Neuronal stem cell (in vitro differentiated cells): Measurements from ENCODE around the gene PRCD.

Experiments
- DNase-seq: peaks from one replicate; pipeline ENCODE4 v3.0.0-alpha.2; 2013; ENCODE audit warnings: low spot score
- H2AFZ ChIP-seq: one replicate; pipeline ENCODE4 v1.6.1; 2013; ENCODE audit warnings: mild to moderate bottlenecking, low read length, inconsistent platforms
- H2AK5ac ChIP-seq: 2 replicates; pipeline ENCODE4 v1.6.1; 2013; ENCODE audit warnings: low read depth, mild to moderate bottlenecking, inconsistent platforms, low read length, moderate library complexity, mixed read lengths
- H2BK120ac ChIP-seq: 2 replicates; pipeline ENCODE4 v1.6.1; 2013; ENCODE audit warnings: low read depth, mild to moderate bottlenecking, inconsistent platforms, low read length, moderate library complexity, mixed read lengths
- H2BK12ac ChIP-seq: one replicate; pipeline ENCODE4 v1.6.1; 2013; ENCODE audit warnings: low read length, inconsistent platforms
- H2BK15ac ChIP-seq: 2 replicates; pipeline ENCODE4 v1.6.1; 2013; ENCODE audit warnings: mild to moderate bottlenecking, low read length, inconsistent platforms, mixed read lengths
- H2BK5ac ChIP-seq: one replicate; pipeline ENCODE4 v1.6.1; 2013; ENCODE audit warnings: inconsistent platforms, mild to moderate bottlenecking, low read length, moderate library complexity
- H3K14ac ChIP-seq: one replicate; pipeline ENCODE4 v1.6.1; 2013; ENCODE audit warnings: low read length, inconsistent platforms
- H3K18ac ChIP-seq: 2 replicates; pipeline ENCODE4 v1.6.1; 2013; ENCODE audit warnings: low read length, inconsistent platforms
- H3K23ac ChIP-seq: 2 replicates; pipeline ENCODE4 v1.6.1; 2013; ENCODE audit warnings: low read depth, mild to moderate bottlenecking, mixed read lengths, low read length, inconsistent platforms; ENCODE audit not compliant: poor library complexity
- H3K27ac ChIP-seq: replicated peaks from 3 replicates; pipeline ENCODE4 v1.5.1; 2013; ENCODE audit warnings: low read length, inconsistent platforms
- H3K27me3 ChIP-seq, 3 experiments: 2 replicates each; pipeline ENCODE4 v1.6.1; 2013; ENCODE audit warnings: low read length in 3 of 3, mild to moderate bottlenecking in 2 of 3, inconsistent platforms in 1 of 3, low read depth in 1 of 3, mixed read lengths in 1 of 3, moderate library complexity in 1 of 3; ENCODE audit not compliant: control insufficient read depth in 3 of 3, insufficient read depth in 3 of 3
- H3K36me3 ChIP-seq, 2 donors: replicated peaks in 1 of 2; 2 replicates each; pipeline ENCODE4 v1.6.1; 2013; ENCODE audit warnings: low read length in 2 of 2; ENCODE audit not compliant: control insufficient read depth in 2 of 2, insufficient read depth in 2 of 2
- H3K4ac ChIP-seq: 2 replicates; pipeline ENCODE4 v1.6.1; 2013; ENCODE audit warnings: inconsistent platforms, mild to moderate bottlenecking, low read length, moderate library complexity
- H3K4me1 ChIP-seq, 2 donors: 1 replicate in 1 of 2; 2 replicates in 1 of 2; pipeline ENCODE4 v1.6.1; 2013; ENCODE audit warnings: low read length in 2 of 2, low read depth in 1 of 2; ENCODE audit not compliant: control insufficient read depth in 2 of 2, insufficient read depth in 1 of 2
- H3K4me2 ChIP-seq: one replicate; pipeline ENCODE4 v1.6.1; 2013; ENCODE audit warnings: mild to moderate bottlenecking, low read length, inconsistent platforms; ENCODE audit not compliant: insufficient read depth, poor library complexity, severe bottlenecking
- H3K4me3 ChIP-seq, 2 donors: 2 replicates each; pipeline ENCODE4 v1.5.1; 2013; ENCODE audit warnings: low read length in 2 of 2, mild to moderate bottlenecking in 2 of 2, inconsistent platforms in 1 of 2, moderate library complexity in 1 of 2
- H3K79me1 ChIP-seq: one replicate; pipeline ENCODE4 v1.6.1; 2013; ENCODE audit warnings: low read depth, mild to moderate bottlenecking, inconsistent platforms, low read length, moderate library complexity
- H3K9ac ChIP-seq: one replicate; pipeline ENCODE4 v1.6.1; 2013; ENCODE audit warnings: mild to moderate bottlenecking, low read depth, low read length, inconsistent platforms; ENCODE audit not compliant: poor library complexity
- H3K9me3 ChIP-seq, 2 donors: replicated peaks in 1 of 2; 2 replicates each; pipeline versions ENCODE3 to v1.6.1; 2013; ENCODE audit warnings: low read length in 2 of 2, mild to moderate bottlenecking in 2 of 2, inconsistent platforms in 1 of 2, low read depth in 1 of 2, mixed read lengths in 1 of 2, moderate library complexity in 1 of 2; ENCODE audit not compliant: control insufficient read depth in 2 of 2, insufficient read depth in 1 of 2
- H4K8ac ChIP-seq: one replicate; pipeline ENCODE4 v1.6.1; 2013; ENCODE audit warnings: low read depth, mild to moderate bottlenecking, inconsistent platforms, low read length, moderate library complexity
- H4K91ac ChIP-seq: one replicate; pipeline ENCODE4 v1.6.1; 2013; ENCODE audit warnings: low read length, low read depth, mild to moderate bottlenecking, inconsistent platforms; ENCODE audit not compliant: poor library complexity
- WGBS, 2 donors: extraction: QIAGEN DNeasy Blood & Tissue Kit; methylation state at CpG; one replicate each; pipeline ENCODE4 v1.1.7; 2013; ENCODE audit warnings: missing lambda C conversion rate in 2 of 2, mixed read lengths in 1 of 2; ENCODE audit not compliant: insufficient read length in 2 of 2, insufficient replicate concordance in 1 of 2; ENCODE audit errors: extremely low coverage in 2 of 2; 5-methylcytosine and 5-hydroxymethylcytosine counted together

Gene PRCD

GRCh38 chr17:76540381-76541300, 797 bp downstream of the PRCD start:
- no CpG with 5 or more reads among the region's 27 CpGs for WGBS, 2 donors
- H3K18ac ChIP-seq, result peak overlapping the region; percentile 95
- peak overlapping the region; percentile 43 for H2BK120ac ChIP-seq
- peak overlapping the region; percentile 49 for H2BK5ac ChIP-seq
- peaks cover 13 to 32% of the 10 kb centered on the region in 2 donors for H3K4me1 ChIP-seq
- DNase-seq, result peak; percentile 87
- peak overlapping the region; percentile 85 for H2AK5ac ChIP-seq
- H3K4ac ChIP-seq, result peak overlapping the region; percentile 84
- peak overlapping the region; percentile 97 for H2BK15ac ChIP-seq
- H3K79me1 ChIP-seq, result no peaks in the 10 kb centered on the region
- peak overlapping the region; percentile 81 for H3K23ac ChIP-seq
- H3K9ac ChIP-seq, result peak overlapping the region; percentile 90
- peak overlapping the region; percentile 95 for H2BK12ac ChIP-seq
- peaks cover 9 to 80% (median 47%) of the 10 kb centered on the region in 3 experiments for H3K27me3 ChIP-seq
- no peaks in the 10 kb centered on the region for H3K9me3 ChIP-seq
- no peaks in the 10 kb centered on the region for H3K36me3 ChIP-seq
- no peak overlapping the region for H3K27ac ChIP-seq
- peak overlapping the region; percentile 86 for H3K14ac ChIP-seq
- peak overlapping the region; percentile 36 to 52 for H3K4me3 ChIP-seq
- peak overlapping the region; percentile 76 for H4K91ac ChIP-seq
- peak overlapping the region; percentile 77 for H3K4me2 ChIP-seq
- peak overlapping the region; percentile 86 for H2AFZ ChIP-seq
- no peak overlapping the region for H4K8ac ChIP-seq

GRCh38 chr17:76541739-76542454, 2.1 kb downstream of the PRCD start:
- H2BK12ac ChIP-seq, result no peak overlapping the region
- H3K4ac ChIP-seq, result no peak overlapping the region
- H3K18ac ChIP-seq, result no peak overlapping the region
- no peak overlapping the region for H2AK5ac ChIP-seq
- H3K79me1 ChIP-seq, result no peaks in the 10 kb centered on the region
- no peak overlapping the region for H4K91ac ChIP-seq
- no peaks in the 10 kb centered on the region for H3K9me3 ChIP-seq
- no peak overlapping the region for H2BK15ac ChIP-seq
- no peak for DNase-seq
- no peak overlapping the region for H2AFZ ChIP-seq
- H3K27ac ChIP-seq, result no peak overlapping the region
- H3K4me1 ChIP-seq, result peaks cover 13 to 40% of the 10 kb centered on the region in 2 donors
- H3K9ac ChIP-seq, result no peak overlapping the region
- peaks cover 9 to 78% (median 40%) of the 10 kb centered on the region in 3 experiments for H3K27me3 ChIP-seq
- no peak overlapping the region for H3K23ac ChIP-seq
- H3K36me3 ChIP-seq, result no peaks in the 10 kb centered on the region
- no peak overlapping the region for H4K8ac ChIP-seq
- H2BK5ac ChIP-seq, result no peak overlapping the region
- WGBS, 2 donors, result no CpG with 5 or more reads among the region's 10 CpGs
- H3K14ac ChIP-seq, result no peak overlapping the region
- H3K4me3 ChIP-seq, result no peak overlapping the region
- H2BK120ac ChIP-seq, result peak overlapping the region; percentile 63
- no peak overlapping the region for H3K4me2 ChIP-seq

- no peak overlapping the region for H3K4me3 ChIP-seq
- peak overlapping the region; percentile 59 for H2AK5ac ChIP-seq
- no peak overlapping the region for H4K8ac ChIP-seq
- no peak overlapping the region for H3K9ac ChIP-seq
- DNase-seq, result no peak
- H3K36me3 ChIP-seq, result no peaks in the 10 kb centered on the region
- no peak overlapping the region for H3K27ac ChIP-seq
- H3K14ac ChIP-seq, result no peak overlapping the region
- no peak overlapping the region for H3K23ac ChIP-seq
- H3K18ac ChIP-seq, result no peak overlapping the region
- H3K4me1 ChIP-seq, result peaks cover 15 to 44% of the 10 kb centered on the region in 2 donors
- H2BK5ac ChIP-seq, result no peak overlapping the region
- H3K27me3 ChIP-seq, result peaks cover 7 to 76% (median 34%) of the 10 kb centered on the region in 3 experiments
- H3K9me3 ChIP-seq, result no peaks in the 10 kb centered on the region
- H2AFZ ChIP-seq, result no peak overlapping the region
- peak overlapping the region; percentile 43 for H2BK12ac ChIP-seq
- H3K4ac ChIP-seq, result no peak overlapping the region
- H2BK15ac ChIP-seq, result peak overlapping the region; percentile 25
- H3K79me1 ChIP-seq, result no peaks in the 10 kb centered on the region
- WGBS, 2 donors, result no CpG with 5 or more reads among the region's 10 CpGs
- H2BK120ac ChIP-seq, result peak overlapping the region; percentile 63
- H4K91ac ChIP-seq, result peak overlapping the region; percentile 33
- no peak overlapping the region for H3K4me2 ChIP-seq
Observed at GRCh38 chr17:76542566-76542971, 2.7 kb downstream of the PRCD start.

DNA sequence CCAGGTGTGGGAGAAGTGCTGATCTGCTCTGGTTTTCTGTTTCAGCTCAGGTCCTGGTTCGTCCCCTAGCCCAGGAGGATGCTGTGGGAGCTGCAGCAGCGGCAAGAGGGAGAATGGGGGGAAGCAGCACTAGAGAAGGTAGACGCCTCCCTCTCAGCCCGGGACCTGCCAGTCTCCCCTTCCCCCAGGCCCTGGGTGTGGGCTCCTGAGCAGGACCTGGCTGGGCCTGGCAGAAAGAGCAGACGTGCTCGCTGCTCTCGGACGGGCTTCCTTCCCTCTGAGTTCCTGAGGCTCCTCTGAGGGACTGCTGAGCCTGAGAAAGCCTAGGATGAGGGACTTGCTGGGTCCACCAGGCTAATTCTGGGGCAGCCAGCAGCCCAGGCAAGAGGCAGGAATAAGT, 3.1 kb downstream of the PRCD start:
- no peak overlapping the region for H2BK120ac ChIP-seq
- H2BK15ac ChIP-seq, result peak overlapping the region; percentile 25
- H3K4ac ChIP-seq, result no peak overlapping the region
- H3K27me3 ChIP-seq, result peaks cover 6 to 72% (median 30%) of the 10 kb centered on the region in 3 experiments
- DNase-seq, result no peak
- no peak overlapping the region for H4K91ac ChIP-seq
- H4K8ac ChIP-seq, result no peak overlapping the region
- H2AFZ ChIP-seq, result no peak overlapping the region
- no peak overlapping the region for H3K14ac ChIP-seq
- H2BK12ac ChIP-seq, result peak overlapping the region; percentile 43
- peaks cover 15 to 44% of the 10 kb centered on the region in 2 donors for H3K4me1 ChIP-seq
- H3K9me3 ChIP-seq, result no peaks in the 10 kb centered on the region
- no peak overlapping the region for H2BK5ac ChIP-seq
- H2AK5ac ChIP-seq, result peak overlapping the region; percentile 59
- WGBS, 2 donors, result no CpG with 5 or more reads among the region's 8 CpGs
- H3K4me2 ChIP-seq, result no peak overlapping the region
- H3K9ac ChIP-seq, result no peak overlapping the region
- H3K36me3 ChIP-seq, result no peaks in the 10 kb centered on the region
- H3K27ac ChIP-seq, result no peak overlapping the region
- H3K79me1 ChIP-seq, result no peaks in the 10 kb centered on the region
- H3K18ac ChIP-seq, result no peak overlapping the region
- no peak overlapping the region for H3K4me3 ChIP-seq
- H3K23ac ChIP-seq, result no peak overlapping the region
